Skeletal muscle satellite cell (primary cell): ENCODE data around the gene CNP.
A peak's percentile ranks its signal among the peaks of the same experiment; 100 is the strongest.
"Not testable (repeated sequence)": the region's sequence is repeated elsewhere in the genome, so short reads cannot be mapped to it uniquely, and the experiment has no call there.

ENCODE experiments used
- H3K27me3 ChIP-seq: 2 replicates; pipeline ENCODE4 v1.7.0; 2013; ENCODE audit warnings: low read length; ENCODE audit not compliant: control insufficient read depth, insufficient read depth
- H3K36me3 ChIP-seq: 2 replicates; pipeline ENCODE4 v1.7.0; 2013; ENCODE audit warnings: mild to moderate bottlenecking, control low read depth, low read length; ENCODE audit not compliant: insufficient read depth
- H3K4me1 ChIP-seq: 2 replicates; pipeline ENCODE4 v1.7.0; 2013; ENCODE audit warnings: low read length; ENCODE audit not compliant: control insufficient read depth, insufficient read depth
- H3K4me2 ChIP-seq: 2 replicates; pipeline ENCODE4 v1.7.0; 2013; ENCODE audit warnings: mild to moderate bottlenecking, low read length
- H3K4me3 ChIP-seq: 2 replicates; pipeline ENCODE4 v1.7.0; 2013; ENCODE audit warnings: low read length
- H3K9ac ChIP-seq: 2 replicates; pipeline ENCODE4 v1.7.0; 2013; ENCODE audit warnings: mild to moderate bottlenecking, low read depth, low read length, moderate library complexity
- H3K9me3 ChIP-seq: replicated peaks from 2 replicates; pipeline ENCODE4 v1.7.0; 2013; ENCODE audit warnings: mild to moderate bottlenecking, control low read depth, low read length

CNP gene

GRCh38 chr17:41996855-41997164 lies 30.2 kb downstream of the CNP start:
- Histone ChIP-seq H3K36me3 (peaks cover 74% of the 10 kb centered on the region), H3K4me3 (no peak overlapping the region), H3K4me2 (peak overlapping the region; percentile 31), H3K9me3 (no peaks in the 10 kb centered on the region), H3K9ac (no peak overlapping the region), H3K4me1 (peaks cover 29% of the 10 kb centered on the region), H3K27me3 (no peaks in the 10 kb centered on the region)

- no peaks in the 10 kb centered on the region for H3K27me3 ChIP-seq
- H3K9me3 ChIP-seq: no peaks in the 10 kb centered on the region
- peaks cover 29% of the 10 kb centered on the region for H3K4me1 ChIP-seq
- H3K36me3 ChIP-seq: peaks cover 79% of the 10 kb centered on the region
- no peak overlapping the region for H3K4me2 ChIP-seq
- no peak overlapping the region for H3K9ac ChIP-seq
- H3K4me3 ChIP-seq: no peak overlapping the region
These were observed 31.9 kb downstream of the CNP start for GRCh38 chr17:41998497-41998896.

GRCh38 chr17:42000413-42001133 lies 34.0 kb downstream of the CNP start:
- Histone ChIP-seq H3K9me3 (no peaks in the 10 kb centered on the region), H3K4me3 (no peak overlapping the region), H3K27me3 (no peaks in the 10 kb centered on the region), H3K4me1 (peaks cover 37% of the 10 kb centered on the region), H3K4me2 (no peak overlapping the region), H3K36me3 (peaks cover 63% of the 10 kb centered on the region), H3K9ac (no peak overlapping the region)

GRCh38 chr17:42001729-42002128 lies 35.1 kb downstream of the CNP start:
- no peak overlapping the region for H3K4me3 ChIP-seq
- H3K36me3 ChIP-seq: peaks cover 53% of the 10 kb centered on the region
- H3K27me3 ChIP-seq: no peaks in the 10 kb centered on the region
- no peaks in the 10 kb centered on the region for H3K9me3 ChIP-seq
- H3K9ac ChIP-seq: no peak overlapping the region
- peaks cover 26% of the 10 kb centered on the region for H3K4me1 ChIP-seq
- H3K4me2 ChIP-seq: no peak overlapping the region

- Histone ChIP-seq H3K9ac (no peak overlapping the region), H3K4me3 (no peak overlapping the region), H3K27me3 (no peaks in the 10 kb centered on the region), H3K4me2 (peak overlapping the region; percentile 44), H3K36me3 (peaks cover 48% of the 10 kb centered on the region), H3K9me3 (no peaks in the 10 kb centered on the region), H3K4me1 (peaks cover 25% of the 10 kb centered on the region)
These were observed 35.7 kb downstream of the CNP start for GRCh38 chr17:42002175-42002791.

- no peaks in the 10 kb centered on the region for H3K9me3 ChIP-seq
- no peaks in the 10 kb centered on the region for H3K27me3 ChIP-seq
- peaks cover 26% of the 10 kb centered on the region for H3K4me1 ChIP-seq
- H3K4me3 ChIP-seq: no peak overlapping the region
- H3K4me2 ChIP-seq: peak overlapping the region; percentile 44
- H3K9ac ChIP-seq: no peak overlapping the region
- peaks cover 42% of the 10 kb centered on the region for H3K36me3 ChIP-seq
These were observed 36.3 kb downstream of the CNP start for GRCh38 chr17:42002792-42003301.

- Histone ChIP-seq H3K9me3 (no peaks in the 10 kb centered on the region), H3K9ac (no peak overlapping the region), H3K4me3 (no peak overlapping the region), H3K4me2 (no peak overlapping the region), H3K36me3 (peaks cover 36% of the 10 kb centered on the region), H3K27me3 (no peaks in the 10 kb centered on the region), H3K4me1 (peaks cover 36% of the 10 kb centered on the region)
These were observed 38.6 kb downstream of the CNP start for GRCh38 chr17:42005166-42005565.

- no peaks in the 10 kb centered on the region for H3K27me3 ChIP-seq
- H3K36me3 ChIP-seq: peaks cover 13% of the 10 kb centered on the region
- no peak overlapping the region for H3K4me2 ChIP-seq
- peaks cover 37% of the 10 kb centered on the region for H3K4me1 ChIP-seq
- no peak overlapping the region for H3K9ac ChIP-seq
- no peak overlapping the region for H3K4me3 ChIP-seq
- no peaks in the 10 kb centered on the region for H3K9me3 ChIP-seq
These were observed 42.6 kb downstream of the CNP start for GRCh38 chr17:42009170-42009569.

- H3K4me3 ChIP-seq: peak overlapping the region; percentile 18
- H3K4me2 ChIP-seq: peak overlapping the region; percentile 69
- not testable (repeated sequence) for H3K9ac ChIP-seq, H3K27me3 ChIP-seq, H3K9me3 ChIP-seq
- peaks cover 37% of the 10 kb centered on the region for H3K4me1 ChIP-seq
- H3K36me3 ChIP-seq: peaks cover 15% of the 10 kb centered on the region
These were observed 43.7 kb downstream of the CNP start for GRCh38 chr17:42010266-42010680.

GRCh38 chr17:42010898-42011516 lies 44.4 kb downstream of the CNP start:
- Histone ChIP-seq H3K9ac (no peak overlapping the region), H3K4me1 (peaks cover 41% of the 10 kb centered on the region), H3K27me3 (no peaks in the 10 kb centered on the region), H3K4me3 (peak overlapping the region; percentile 18), H3K9me3 (no peaks in the 10 kb centered on the region), H3K36me3 (peaks cover 16% of the 10 kb centered on the region), H3K4me2 (peak overlapping the region; percentile 69)

- H3K4me3 ChIP-seq, H3K27me3 ChIP-seq, H3K9me3 ChIP-seq, H3K9ac ChIP-seq, H3K4me2 ChIP-seq: not testable (repeated sequence)
- H3K4me1 ChIP-seq: peaks cover 37% of the 10 kb centered on the region
- H3K36me3 ChIP-seq: peaks cover 16% of the 10 kb centered on the region
These were observed 45.8 kb downstream of the CNP start for GRCh38 chr17:42012363-42012762.
